Stimulated activated CD8-positive, alpha-beta memory T cell treated with anti-CD3 and anti-CD28 coated beads, Interleukin-4, amount 100 ng/mL, for 48 hours (primary cell): ENCODE results near the gene ARRDC3.
"Not testable (repeated sequence)": the region's sequence is repeated elsewhere in the genome, so short reads cannot be mapped to it uniquely, and the experiment has no call there.

Experiments
- DNase-seq: peaks from one replicate; pipeline ENCODE4 v3.0.0-alpha.2; 2020

The ARRDC3 gene

DNA sequence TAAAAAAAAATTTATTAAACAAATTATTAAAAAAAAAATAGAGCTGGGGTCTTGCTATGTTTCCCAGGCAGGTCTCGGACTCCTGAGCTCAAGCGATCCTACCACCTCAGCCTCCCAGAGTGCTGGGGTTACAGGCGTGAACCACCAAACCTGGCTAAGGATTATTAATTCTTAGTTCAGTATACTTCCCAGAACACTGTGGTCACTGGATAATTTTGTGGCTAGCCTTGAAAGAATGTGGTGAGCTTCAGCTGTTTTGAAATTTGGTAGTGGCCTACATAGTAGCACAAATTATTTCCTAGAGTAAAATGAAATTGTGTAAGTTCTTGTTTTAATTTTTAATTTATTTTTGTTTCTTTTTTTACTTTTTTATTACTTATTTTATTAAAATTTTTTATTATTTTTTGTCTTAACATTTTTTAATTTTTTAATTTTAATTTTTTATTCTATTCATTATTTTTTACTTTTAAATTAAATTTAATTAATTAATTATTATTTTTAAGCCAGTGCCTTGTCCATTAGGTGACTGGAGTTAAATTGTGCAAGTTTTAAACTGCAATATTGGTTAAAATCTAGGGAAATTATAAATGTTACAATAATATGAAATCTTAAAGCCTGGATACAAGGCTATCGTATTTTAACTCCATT, 23.0 kb downstream of the ARRDC3 start:
- DNase-seq = no peak

DNA sequence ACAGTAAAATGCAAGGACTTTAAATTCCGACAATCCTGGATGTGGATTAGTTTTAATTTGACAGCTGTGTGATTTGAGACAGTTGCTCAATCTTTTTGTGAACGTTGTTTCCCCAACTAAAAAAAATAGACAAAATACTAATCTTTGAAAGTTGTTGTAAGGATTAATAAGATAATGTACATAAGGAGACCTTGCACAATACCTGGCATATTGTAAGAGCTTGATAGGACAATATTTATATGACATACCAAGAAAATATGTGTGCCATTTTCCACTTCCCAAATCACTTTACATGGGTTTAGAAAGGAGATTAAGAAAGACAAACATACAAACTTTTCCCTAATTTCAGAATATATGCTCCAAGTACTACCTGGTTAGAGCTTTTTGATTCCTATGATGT, 25.3 kb downstream of the ARRDC3 start:
- no peak for DNase-seq

DNA sequence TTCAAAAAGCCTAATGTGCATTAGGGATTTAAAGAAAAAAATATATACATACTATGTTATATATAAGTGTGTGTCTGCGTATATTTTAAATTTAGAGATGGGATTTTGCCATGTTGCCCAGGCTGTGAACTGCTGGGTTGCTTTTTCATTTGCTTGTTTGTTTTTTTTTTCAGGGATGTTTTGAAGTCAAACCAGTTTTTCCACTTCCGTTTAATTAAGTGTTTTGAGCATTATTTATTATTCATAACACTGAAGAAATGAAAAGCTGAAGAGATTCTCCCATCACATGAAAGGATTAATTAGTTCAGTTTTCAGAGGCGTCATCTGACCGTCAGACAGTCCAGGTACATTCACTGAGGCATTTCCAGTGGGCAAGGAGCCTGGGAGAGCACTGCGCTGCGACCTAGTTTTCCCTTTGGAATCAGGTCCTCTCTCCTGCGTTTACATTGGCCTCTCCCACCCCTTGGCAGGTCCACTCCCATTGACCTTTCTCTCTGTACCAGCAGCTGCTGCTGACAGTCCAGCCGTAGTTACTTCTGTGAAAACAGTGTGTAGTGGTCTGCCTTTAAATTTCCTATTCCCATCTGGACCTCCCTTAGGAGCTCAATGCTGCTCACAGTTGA, 26.0 kb downstream of the ARRDC3 start:
- DNase-seq = no peak

DNA sequence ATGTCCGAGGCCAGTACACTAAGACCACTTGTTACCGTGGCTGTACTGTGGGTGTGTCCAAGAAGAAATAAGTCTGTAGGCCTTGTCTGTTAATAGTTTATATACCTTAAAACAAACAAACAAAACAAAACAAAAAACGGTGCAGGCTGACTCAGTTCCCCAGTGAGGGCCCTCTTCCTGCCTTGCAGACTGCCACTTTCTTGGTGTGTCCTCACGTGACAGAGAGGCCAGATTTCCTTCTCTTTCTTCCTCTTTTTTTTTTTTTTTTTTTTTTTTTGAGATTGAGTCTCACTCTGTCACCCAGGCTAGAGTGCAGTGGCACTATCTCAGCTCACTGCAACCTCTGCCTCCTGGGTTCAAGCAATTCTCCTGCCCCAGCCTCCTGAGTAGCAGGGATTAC, 28.2 kb downstream of the ARRDC3 start:
- not testable (repeated sequence) for DNase-seq

DNA sequence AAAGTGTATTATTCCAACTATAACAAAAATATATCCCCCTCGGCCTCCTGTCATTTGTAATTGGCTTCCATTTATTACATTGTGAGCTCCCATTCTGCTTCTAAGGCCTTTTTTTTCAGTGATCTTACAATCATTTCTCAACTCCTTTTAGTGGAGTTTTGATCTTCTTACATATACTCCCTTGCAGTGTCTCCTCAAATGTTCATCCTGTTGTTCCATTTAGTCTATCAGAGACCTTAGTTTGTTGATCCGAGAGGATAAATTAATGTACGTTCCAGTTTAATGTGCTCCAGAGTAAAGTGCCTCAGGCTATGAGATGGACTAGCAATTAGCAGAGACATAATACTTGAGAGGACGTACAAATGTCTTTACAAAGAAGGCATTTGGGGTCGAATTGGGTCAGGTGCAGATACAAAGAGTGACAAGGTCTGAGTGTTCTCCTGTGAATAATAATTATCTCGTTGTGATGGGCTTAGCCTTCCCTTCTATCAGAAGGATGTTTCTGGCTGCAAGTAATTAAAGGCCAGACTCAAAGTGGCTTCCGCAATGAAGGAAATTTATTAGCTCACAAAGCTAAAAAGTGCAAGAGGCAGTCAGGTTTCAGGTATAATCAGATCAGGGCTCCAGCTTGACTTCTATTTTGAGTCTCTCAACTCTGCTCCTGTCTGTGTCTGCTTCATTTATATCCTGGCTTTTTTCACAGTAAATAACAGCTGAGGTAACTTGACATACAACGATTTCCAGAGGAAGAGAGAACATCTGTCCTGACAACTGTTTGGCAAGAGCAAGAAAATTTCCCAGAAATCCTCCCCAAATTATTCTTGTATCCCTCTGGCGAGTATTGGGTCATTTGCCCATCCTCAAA, 30.1 kb downstream of the ARRDC3 start:
- DNase-seq = no peak

DNA sequence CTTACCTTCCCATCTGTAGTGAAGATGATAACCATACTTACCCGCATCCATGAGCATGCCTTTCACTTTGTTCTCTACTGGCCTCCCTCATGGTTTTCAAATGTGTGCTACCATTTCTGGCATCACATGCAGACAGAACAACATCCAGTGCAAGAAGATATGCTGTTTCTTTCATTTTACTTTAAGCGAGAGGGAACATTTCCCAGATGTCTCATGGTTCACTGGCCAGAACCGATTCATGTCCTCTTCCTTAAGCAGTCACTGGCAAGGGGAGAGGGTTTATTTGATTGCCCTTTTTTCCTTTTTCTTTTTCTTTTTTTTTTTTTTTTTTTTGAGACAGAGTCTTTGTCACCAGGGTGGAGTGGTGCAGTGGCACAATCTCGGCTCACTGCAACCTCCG, 37.7 kb downstream of the ARRDC3 start:
- no peak for DNase-seq

DNA sequence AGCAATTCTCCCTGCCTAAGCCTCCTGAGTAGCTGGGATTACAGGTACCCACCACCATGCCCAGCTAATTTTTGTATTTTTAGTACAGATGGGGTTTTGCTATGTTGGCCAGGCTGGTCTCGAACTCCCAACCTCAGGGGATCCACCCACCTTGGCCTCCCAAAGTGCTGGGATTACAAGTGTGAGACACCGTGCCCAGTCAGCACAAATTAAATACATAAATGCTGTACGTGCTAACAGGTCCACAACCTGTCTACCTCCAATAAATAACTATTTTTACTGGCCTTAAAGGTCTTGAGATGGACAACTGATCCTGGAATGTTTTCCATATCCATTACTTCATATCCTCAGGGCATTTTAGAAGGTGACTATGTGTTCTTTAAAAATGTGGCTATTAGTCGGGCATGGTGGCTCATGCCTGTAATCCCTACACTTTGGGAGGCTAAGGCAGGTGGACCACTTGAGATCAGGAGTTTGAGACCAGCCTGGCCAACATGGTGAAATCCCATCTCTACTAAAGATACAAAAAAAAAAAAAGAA, 38.4 kb downstream of the ARRDC3 start:
- DNase-seq = not testable (repeated sequence)

DNA sequence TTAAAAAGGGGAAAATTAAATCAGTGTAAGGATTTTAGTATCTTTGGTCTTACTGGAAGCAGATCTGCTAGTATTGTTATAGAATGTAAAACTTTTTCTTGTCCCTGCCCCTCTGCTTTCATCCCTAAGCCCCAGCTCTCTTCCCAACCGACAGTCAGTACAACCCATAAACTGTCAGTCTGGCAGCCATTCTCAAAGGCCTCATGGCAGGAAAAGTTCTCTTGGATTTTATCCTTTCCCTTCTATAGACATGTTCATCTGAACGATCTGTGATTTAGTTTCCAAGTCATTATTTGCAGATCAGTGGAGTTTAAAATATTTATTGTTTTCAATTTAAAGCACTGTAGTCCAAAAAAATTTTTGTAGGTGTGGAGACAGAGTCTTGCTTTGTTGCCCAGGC, 39.2 kb downstream of the ARRDC3 start:
- DNase-seq = no peak

DNA sequence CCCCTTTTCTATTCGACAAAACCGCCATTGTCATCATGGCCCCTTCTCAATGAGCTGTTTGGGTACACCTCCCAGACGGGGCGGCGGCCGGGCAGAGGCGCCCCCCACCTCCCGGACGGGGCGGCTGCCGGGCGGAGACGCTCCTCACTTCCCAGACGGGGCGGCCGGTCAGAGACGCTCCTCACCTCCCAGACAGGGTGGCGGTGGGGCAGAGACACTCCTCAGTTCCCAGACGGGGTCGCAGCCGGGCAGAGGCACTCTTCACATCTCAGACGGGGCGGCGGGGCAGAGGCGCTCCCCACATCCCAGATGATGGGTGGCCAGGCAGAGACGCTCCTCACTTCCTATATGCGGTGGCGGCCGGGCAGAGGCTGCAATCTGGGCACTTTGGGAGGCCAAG, 40.2 kb downstream of the ARRDC3 start:
- not testable (repeated sequence) for DNase-seq

DNA sequence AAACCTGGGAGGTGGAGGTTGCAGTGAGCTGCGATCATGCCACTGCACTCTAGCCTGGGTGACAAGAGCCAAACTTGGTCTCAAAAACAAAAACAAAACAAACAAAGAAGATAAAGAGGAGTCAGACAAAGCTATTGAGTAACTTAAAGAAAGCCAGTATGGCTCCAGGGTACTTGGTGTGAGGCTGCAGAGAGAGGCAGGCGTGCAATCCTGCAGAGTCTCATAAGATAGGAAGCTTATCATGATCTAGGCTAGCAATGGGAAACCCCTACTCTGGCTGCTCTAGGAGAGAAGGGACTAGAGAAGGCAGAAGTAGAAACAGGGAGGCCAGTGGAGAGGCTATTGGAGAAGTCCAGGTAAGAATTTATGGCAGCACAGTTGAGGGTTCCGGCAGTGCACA, 42.0 kb downstream of the ARRDC3 start:
- no peak for DNase-seq

DNA sequence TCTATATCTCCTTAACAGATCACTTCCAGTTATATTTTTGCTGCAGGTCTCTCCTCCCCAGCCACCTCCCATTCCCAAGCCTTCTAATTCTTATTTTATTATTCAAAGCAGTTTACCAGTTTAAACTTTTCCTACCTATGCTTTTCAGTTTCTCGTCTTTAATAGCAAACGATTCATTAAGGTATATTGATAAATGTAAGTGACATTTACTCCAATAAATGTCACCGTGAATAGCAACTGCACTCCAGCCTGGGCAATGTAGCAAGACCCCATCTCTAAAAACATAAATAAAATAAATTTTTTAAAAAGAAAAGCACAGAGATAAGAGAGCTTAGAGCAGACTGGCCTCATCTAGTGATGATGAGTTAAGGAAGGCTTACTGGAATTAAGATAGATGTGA, 42.6 kb downstream of the ARRDC3 start:
- DNase-seq = no peak

DNA sequence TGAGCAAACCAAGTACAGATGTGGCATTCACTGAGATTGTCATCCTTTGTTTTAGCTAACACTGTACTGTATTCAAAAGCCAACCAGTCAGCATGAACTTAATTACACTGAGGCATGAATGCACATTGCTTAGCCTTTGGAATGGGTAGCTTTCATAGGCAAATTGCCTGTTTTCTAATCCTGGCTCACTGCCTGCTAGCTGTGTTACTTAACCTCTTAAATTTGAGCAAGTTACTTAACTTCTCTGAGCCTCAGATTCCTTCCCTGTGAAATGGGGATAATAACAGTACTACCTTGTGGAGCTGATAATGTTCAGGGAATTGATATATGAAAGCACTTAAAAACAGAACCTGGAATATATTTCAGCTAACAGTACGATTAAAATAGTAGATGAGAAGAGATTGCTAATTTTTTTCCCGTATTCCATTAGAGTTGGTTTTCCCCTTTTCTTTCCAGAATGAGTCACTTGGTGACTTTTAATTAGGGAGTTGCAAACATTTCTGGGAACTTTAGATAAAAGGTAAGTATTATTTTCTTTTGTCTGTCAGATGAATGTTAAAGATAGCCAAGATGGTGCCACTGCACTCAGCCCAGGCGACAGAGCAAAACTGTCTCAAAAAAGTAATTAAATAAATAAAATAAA, 43.9 kb downstream of the ARRDC3 start:
- no peak for DNase-seq

DNA sequence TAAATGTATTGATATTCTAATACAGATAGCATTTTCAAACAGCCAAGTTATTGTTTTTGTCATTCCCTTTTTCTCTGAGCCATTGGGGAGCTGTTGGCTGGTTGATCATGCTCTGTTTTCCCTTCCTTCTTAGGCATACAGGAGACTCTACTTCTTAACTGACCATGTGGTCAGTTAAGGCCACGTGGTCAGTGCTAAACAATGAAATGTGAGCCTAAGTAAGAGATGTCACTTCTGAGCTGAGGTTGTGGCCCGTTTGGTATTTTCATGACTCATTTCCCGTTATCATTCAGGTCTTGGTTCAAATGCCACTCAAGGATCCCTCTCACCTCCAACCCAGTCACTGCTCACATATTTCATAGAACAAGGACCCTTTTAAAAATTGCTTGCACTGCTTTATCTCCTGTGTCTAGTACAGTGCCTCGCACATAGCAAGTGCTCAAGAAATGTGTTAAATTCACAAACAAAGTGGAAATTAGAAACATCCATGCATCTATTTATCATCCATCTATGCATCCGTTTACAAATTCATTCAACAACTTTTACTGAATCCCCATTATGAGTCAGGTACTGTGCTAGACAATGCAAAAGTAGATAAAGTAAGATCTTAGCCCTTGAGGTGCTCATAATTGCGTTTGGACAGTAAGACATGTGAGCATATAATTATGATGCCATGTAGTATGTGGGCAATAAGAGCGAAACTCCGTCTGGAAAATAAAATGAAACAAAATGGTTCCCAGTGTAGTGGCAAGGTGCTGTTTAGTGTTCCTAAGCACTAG, 50.7 kb downstream of the ARRDC3 start:
- DNase-seq = no peak

DNA sequence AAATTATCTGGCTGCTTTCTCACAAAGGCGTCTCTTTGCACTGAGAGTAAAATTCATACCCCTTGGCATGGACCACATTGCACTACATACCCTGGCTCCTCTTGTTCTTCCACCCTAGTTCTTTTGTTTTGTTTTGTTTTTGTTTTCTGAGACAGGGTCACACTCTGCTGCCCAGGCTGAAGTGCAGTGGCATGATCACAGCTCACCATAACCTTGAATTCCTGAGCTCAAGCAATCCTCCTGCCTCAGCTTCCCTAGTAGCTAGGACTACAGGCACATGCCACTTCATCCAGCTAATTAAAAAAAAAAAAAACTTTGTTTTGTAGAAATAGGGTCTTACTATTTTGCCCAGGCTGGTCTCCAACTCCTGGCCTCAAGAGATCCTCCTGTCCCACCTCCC, 51.4 kb downstream of the ARRDC3 start:
- no peak for DNase-seq

DNA sequence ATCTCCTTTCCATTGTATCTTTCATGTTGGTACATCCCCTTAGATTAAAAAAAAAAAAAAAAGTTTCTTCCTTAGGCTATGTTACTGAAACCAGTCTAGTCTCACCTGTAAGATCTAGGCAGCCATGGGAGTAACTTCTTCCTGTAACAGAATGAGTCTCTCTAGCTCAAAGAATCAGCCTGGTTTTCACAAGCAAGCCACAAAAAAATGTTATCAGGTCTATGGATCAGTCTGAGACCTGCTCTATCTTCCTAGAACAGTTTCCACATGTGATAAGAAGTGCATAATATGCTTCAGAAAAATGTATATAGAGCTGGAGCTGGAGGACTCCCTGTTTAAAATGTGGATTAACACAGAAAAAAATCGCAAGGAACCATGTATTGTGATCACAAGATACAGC, 53.8 kb downstream of the ARRDC3 start:
- no peak for DNase-seq

DNA sequence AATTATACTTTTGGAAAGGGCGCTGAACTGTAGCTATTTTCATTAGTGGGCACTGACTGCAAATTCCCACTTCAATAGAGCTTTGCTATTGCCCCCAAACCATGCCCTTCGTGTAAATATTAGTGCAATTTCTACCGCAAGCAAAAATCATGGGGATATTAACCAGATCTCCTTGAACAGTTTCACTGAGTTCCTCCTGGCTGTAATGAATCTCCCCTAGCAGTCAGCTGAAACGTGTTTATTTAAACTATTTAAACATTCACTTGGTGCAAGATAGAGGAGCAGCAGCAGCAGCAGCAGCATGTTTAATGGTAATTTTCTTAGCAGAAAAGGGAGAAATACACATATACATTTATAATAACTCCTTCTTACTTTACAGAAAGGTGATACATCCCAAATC, 54.4 kb downstream of the ARRDC3 start:
- no peak for DNase-seq

DNA sequence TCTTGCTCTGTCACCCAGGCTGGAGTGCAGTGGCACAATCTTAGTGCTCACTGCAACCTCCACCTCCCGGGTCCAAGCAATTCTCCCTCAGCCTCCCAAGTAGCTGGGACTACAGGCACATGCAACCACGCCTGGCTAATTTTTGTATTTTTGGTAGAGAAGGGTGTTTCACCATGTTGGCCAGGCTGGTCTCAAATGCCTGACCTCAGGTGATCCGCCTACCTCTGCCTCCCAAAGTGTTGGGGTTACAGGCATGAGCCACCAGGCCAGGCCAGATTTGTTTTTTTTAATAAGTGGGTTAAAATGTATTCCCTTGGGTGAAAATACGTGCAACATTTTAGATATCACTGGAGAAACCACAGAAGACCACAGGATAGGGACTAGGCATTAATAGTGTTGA, 60.1 kb downstream of the ARRDC3 start:
- DNase-seq = not testable (repeated sequence)

DNA sequence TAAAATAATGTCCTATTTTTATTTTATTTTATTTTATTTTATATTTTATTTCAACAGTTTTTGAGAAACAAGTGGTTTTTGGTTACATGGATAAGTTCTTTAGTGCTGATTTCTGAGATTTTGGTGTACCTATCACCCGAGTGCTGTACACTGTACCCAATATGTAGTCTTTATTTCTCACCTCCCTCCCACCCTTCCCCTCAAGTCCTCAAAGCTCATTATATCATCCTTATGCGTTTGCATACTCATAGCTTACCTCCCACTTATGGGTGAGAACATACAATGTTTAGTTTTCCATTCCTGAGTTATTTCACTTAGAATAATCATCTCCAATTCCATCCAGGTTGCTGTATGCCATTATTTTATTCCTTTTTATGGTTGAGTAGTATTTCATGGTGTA, 63.5 kb downstream of the ARRDC3 start:
- no peak for DNase-seq

DNA sequence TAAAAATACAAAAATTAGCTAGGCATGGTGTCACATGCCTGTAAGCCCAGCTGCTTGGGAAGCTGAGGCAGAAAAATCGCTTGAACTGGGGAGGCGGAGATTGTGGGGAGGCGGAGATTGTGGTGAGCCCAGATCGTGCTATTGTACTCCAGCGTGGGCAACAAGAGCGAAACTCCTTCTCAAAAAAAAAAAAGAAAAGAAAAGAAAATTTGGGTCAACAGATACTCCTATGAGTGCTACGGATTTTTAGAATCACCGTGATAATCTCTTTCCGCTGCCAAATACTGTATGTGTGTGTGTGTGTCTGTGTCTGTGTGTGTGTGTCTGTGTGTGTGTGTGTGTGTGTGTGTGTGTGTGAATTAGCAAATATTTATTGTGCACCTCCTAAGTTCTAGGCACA, 64.4 kb downstream of the ARRDC3 start:
- DNase-seq = peak; percentile 48
